H9 (cell line): ENCODE measurements around the gene STK11IP. TPM values are rescaled to one million over a fixed set of nuclear protein-coding genes. Genes with fewer than 3 reads are reported as not detected.

Experiments
- DNase-seq: peaks from one replicate; pipeline ENCODE4 v3.0.0-alpha.2; 2017
- H2AFZ ChIP-seq: one replicate; pipeline ENCODE4 v1.6.1; 2013; ENCODE audit warnings: mild to moderate bottlenecking, low read length, control low read depth, moderate library complexity
- H2AK5ac ChIP-seq: 2 replicates; pipeline ENCODE4 v1.6.1; 2013; ENCODE audit warnings: low read length, control low read depth, mixed read lengths; ENCODE audit not compliant: insufficient read length
- H2BK120ac ChIP-seq: one replicate; pipeline ENCODE4 v1.6.1; 2013; ENCODE audit warnings: low read depth, mild to moderate bottlenecking, low read length, control low read depth, inconsistent platforms; ENCODE audit not compliant: poor library complexity, severe bottlenecking
- H2BK12ac ChIP-seq: 2 replicates; pipeline ENCODE4 v1.6.1; 2013; ENCODE audit warnings: low read length, control low read depth, mixed read lengths, low read depth; ENCODE audit not compliant: insufficient read length
- H2BK15ac ChIP-seq: 2 replicates; pipeline ENCODE4 v1.6.1; 2013; ENCODE audit warnings: low read depth, low read length, control low read depth
- H2BK20ac ChIP-seq: one replicate; pipeline ENCODE4 v1.6.1; 2013; ENCODE audit warnings: low read depth, mild to moderate bottlenecking, low read length, control low read depth, inconsistent platforms; ENCODE audit not compliant: poor library complexity, severe bottlenecking
- H2BK5ac ChIP-seq: 2 replicates; pipeline ENCODE4 v1.6.1; 2013; ENCODE audit warnings: low read length, control low read depth, mixed read lengths; ENCODE audit not compliant: insufficient read length
- H3K14ac ChIP-seq: 2 replicates; pipeline ENCODE4 v1.6.1; 2013; ENCODE audit warnings: low read length, control low read depth; ENCODE audit not compliant: insufficient read depth
- H3K18ac ChIP-seq: 2 replicates; pipeline ENCODE4 v1.6.1; 2013; ENCODE audit warnings: low read depth, mild to moderate bottlenecking, mixed read lengths, low read length, control low read depth; ENCODE audit not compliant: insufficient read length
- H3K23ac ChIP-seq: 2 replicates; pipeline ENCODE4 v1.6.1; 2013; ENCODE audit warnings: low read length, control low read depth, mixed read lengths, low read depth; ENCODE audit not compliant: insufficient read length
- H3K23me2 ChIP-seq: 2 replicates; pipeline ENCODE4 v1.6.1; 2013; ENCODE audit warnings: low read depth, mild to moderate bottlenecking, mixed read lengths, low read length, control low read depth; ENCODE audit not compliant: insufficient read length, poor library complexity, severe bottlenecking
- H3K27ac ChIP-seq: 2 replicates; pipeline ENCODE4 v1.5.1; 2013; ENCODE audit warnings: low read length, control low read depth, mixed read lengths, low read depth; ENCODE audit not compliant: insufficient read length
- H3K27me3 ChIP-seq: 2 replicates; pipeline ENCODE4 v1.6.1; 2013; ENCODE audit warnings: low read length, control low read depth, inconsistent platforms; ENCODE audit not compliant: insufficient read depth
- H3K4ac ChIP-seq: 2 replicates; pipeline ENCODE4 v1.6.1; 2013; ENCODE audit warnings: low read depth, mild to moderate bottlenecking, control low read depth, inconsistent platforms, low read length, moderate library complexity
- H3K4me1 ChIP-seq: 2 replicates; pipeline ENCODE4 v1.6.1; 2013; ENCODE audit warnings: low read length, control low read depth, inconsistent platforms; ENCODE audit not compliant: insufficient read depth
- H3K4me2 ChIP-seq: 2 replicates; pipeline ENCODE4 v1.6.1; 2013; ENCODE audit warnings: low read length, control low read depth, mixed read lengths; ENCODE audit not compliant: insufficient read length, insufficient read depth
- H3K56ac ChIP-seq: 2 replicates; pipeline ENCODE4 v1.6.1; 2013; ENCODE audit warnings: low read depth, mild to moderate bottlenecking, mixed read lengths, low read length, control low read depth; ENCODE audit not compliant: insufficient read length
- H3K79me1 ChIP-seq: 2 replicates; pipeline ENCODE4 v1.6.1; 2013; ENCODE audit warnings: low read depth, mild to moderate bottlenecking, moderate library complexity, low read length, control low read depth, inconsistent platforms; ENCODE audit not compliant: insufficient read depth, poor library complexity, severe bottlenecking
- H3K79me2 ChIP-seq: 2 replicates; pipeline ENCODE4 v1.6.1; 2013; ENCODE audit warnings: low read length, control low read depth, inconsistent platforms; ENCODE audit not compliant: insufficient read depth
- H3K9ac ChIP-seq: 2 replicates; pipeline ENCODE4 v1.6.1; 2013; ENCODE audit warnings: low read length, control low read depth, mixed read lengths; ENCODE audit not compliant: insufficient read length; ENCODE audit errors: extremely low read depth
- H3K9me3 ChIP-seq: one replicate; pipeline ENCODE4 v1.6.1; 2013; ENCODE audit warnings: low read depth, low read length, inconsistent platforms; ENCODE audit not compliant: control insufficient read depth
- H3T11ph ChIP-seq: one replicate; pipeline ENCODE4 v1.6.1; 2013; ENCODE audit warnings: mild to moderate bottlenecking, low read length, control low read depth, inconsistent platforms
- H4K20me1 ChIP-seq: one replicate; pipeline ENCODE4 v1.6.1; 2013; ENCODE audit not compliant: control insufficient read depth, insufficient read length, insufficient read depth
- H4K5ac ChIP-seq: 2 replicates; pipeline ENCODE4 v1.6.1; 2013; ENCODE audit warnings: low read depth, mild to moderate bottlenecking, mixed read lengths, low read length, control low read depth; ENCODE audit not compliant: insufficient read length
- H4K8ac ChIP-seq: replicated peaks from 2 replicates; pipeline ENCODE4 v1.6.1; 2013; ENCODE audit warnings: low read length, control low read depth, mixed read lengths, low read depth; ENCODE audit not compliant: insufficient read length
- H4K91ac ChIP-seq: 2 replicates; pipeline ENCODE4 v1.6.1; 2013; ENCODE audit warnings: low read depth, mild to moderate bottlenecking, moderate library complexity, mixed read lengths, low read length, control low read depth; ENCODE audit not compliant: insufficient read length
- H3K27ac Mint-ChIP-seq, 3 experiments: 2 replicates in 2 of 3; 3 replicates in 1 of 3; pipeline ENCODE4 v1.8.0; 2020 to 2021; ENCODE audit warnings: mixed read lengths in 3 of 3, mild to moderate bottlenecking in 1 of 3, moderate library complexity in 1 of 3
- H3K27me3 Mint-ChIP-seq: 2 replicates; pipeline ENCODE4 v1.8.0; 2021; ENCODE audit warnings: low read depth, mild to moderate bottlenecking, moderate library complexity, mixed read lengths
- H3K36me3 Mint-ChIP-seq, 3 experiments: 2 replicates in 2 of 3; 3 replicates in 1 of 3; pipeline ENCODE4 v1.8.0; 2020 to 2021; ENCODE audit warnings: low read depth in 3 of 3, mixed read lengths in 3 of 3; ENCODE audit not compliant: insufficient read depth in 1 of 3
- H3K4me1 Mint-ChIP-seq, 2 experiments: 2 replicates each; pipeline ENCODE4 v1.8.0; 2020; ENCODE audit warnings: mixed read lengths in 2 of 2
- H3K4me3 Mint-ChIP-seq, 2 experiments: 2 replicates in 1 of 2; 3 replicates in 1 of 2; pipeline ENCODE4 v1.8.0; 2020 to 2021; ENCODE audit warnings: mild to moderate bottlenecking in 2 of 2, mixed read lengths in 2 of 2, moderate library complexity in 1 of 2
- H3K9me3 Mint-ChIP-seq, 2 experiments: 2 replicates in 1 of 2; 3 replicates in 1 of 2; pipeline ENCODE4 v1.8.0; 2020; ENCODE audit warnings: mild to moderate bottlenecking in 2 of 2, mixed read lengths in 2 of 2, moderate library complexity in 1 of 2
- CTCF ChIP-seq: fragments of 200-600 bp; sonication (generic); conservative IDR thresholded peaks from 3 replicates; pipeline ENCODE4 v1.8.0; 2021; ENCODE audit warnings: antibody characterized with exemption, mild to moderate bottlenecking
- WGBS: extraction: QIAGEN DNeasy Blood & Tissue Kit; methylation state at CpG from one replicate; pipeline ENCODE4 v1.1.7; 2013; ENCODE audit warnings: missing lambda C conversion rate, low lambda C conversion rate, mixed read lengths; ENCODE audit not compliant: insufficient read length; ENCODE audit errors: extremely low coverage; 5-methylcytosine and 5-hydroxymethylcytosine counted together
- total RNA-seq: library from RNA; stranded (reverse); gene quantifications from 2 replicates; pipeline ENCODE4 v1.2.1, GENCODE V29; 2021

STK11IP gene
- total RNA-seq, 1 experiment from 2014 or later: 31.1 TPM

- H4K20me1 ChIP-seq: no peaks in the 10 kb centered on the region
- no peaks in the 10 kb centered on the region for H3K9me3 ChIP-seq
- no peak overlapping the region for H3K9ac ChIP-seq
- H2BK120ac ChIP-seq: no peak overlapping the region
- Mint-ChIP-seq H3K4me1 (peaks cover 14 to 24% of the 10 kb centered on the region in 2 experiments), H3K27me3 (peaks cover 26% of the 10 kb centered on the region), H3K36me3 (peaks cover 14 to 37% (median 37%) of the 10 kb centered on the region in 3 experiments), H3K9me3 (no peaks in the 10 kb centered on the region; a peak in 1 of 5 replicates), H3K27ac (no peak overlapping the region), H3K4me3 (no peak overlapping the region)
- no peak overlapping the region for H4K91ac ChIP-seq
- no peak overlapping the region for H3K23ac ChIP-seq
- H3K4ac ChIP-seq: no peak overlapping the region
- H3K4me1 ChIP-seq: peaks cover 10% of the 10 kb centered on the region; the same call in 1 of the 2 replicates
- H2BK5ac ChIP-seq: no peak overlapping the region
- no peak overlapping the region for H2AFZ ChIP-seq
- H3K27ac ChIP-seq: no peak overlapping the region
- H2BK12ac ChIP-seq: no peak overlapping the region
- no peak overlapping the region for H3K56ac ChIP-seq
- no peak overlapping the region for H3T11ph ChIP-seq
- no peak overlapping the region for H3K4me2 ChIP-seq
- no peak overlapping the region for H2BK15ac ChIP-seq
- no peak overlapping the region for H2AK5ac ChIP-seq
- peaks cover 11% of the 10 kb centered on the region for H3K23me2 ChIP-seq
- DNase-seq: no peak
- H4K8ac ChIP-seq: no peak overlapping the region
- no peaks in the 10 kb centered on the region for H3K79me1 ChIP-seq
- peaks cover 4% of the 10 kb centered on the region; the same call in 1 of the 2 replicates for H3K27me3 ChIP-seq
- H3K79me2 ChIP-seq: no peaks in the 10 kb centered on the region
- H3K18ac ChIP-seq: no peak overlapping the region
- TF ChIP-seq CTCF: no peak
- no peak overlapping the region for H4K5ac ChIP-seq
- H2BK20ac ChIP-seq: no peak overlapping the region
- WGBS: no CpG with 5 or more reads among the region's 20 CpGs
- no peak overlapping the region for H3K14ac ChIP-seq
These were observed 41.7 kb upstream of the STK11IP start for GRCh38 chr2:219555956-219556355.
